Endothelial cell (in vitro differentiated cells): ENCODE measurements around the gene SETDB1. TPM values are rescaled to one million over a fixed set of nuclear protein-coding genes. Genes with fewer than 3 reads are reported as not detected.

Experiments used
- DNase-seq: peaks from one replicate; pipeline ENCODE4 v3.0.0; 2021; ENCODE audit warnings: low spot score
- H3K27ac Mint-ChIP-seq: one replicate; pipeline ENCODE4 v1.8.0; 2021; ENCODE audit warnings: mixed read lengths, inconsistent platforms; ENCODE audit not compliant: unreplicated experiment
- H3K27me3 Mint-ChIP-seq: one replicate; pipeline ENCODE4 v1.8.0; 2021; ENCODE audit warnings: mild to moderate bottlenecking, moderate library complexity, mixed read lengths, inconsistent platforms; ENCODE audit not compliant: unreplicated experiment
- H3K36me3 Mint-ChIP-seq: one replicate; pipeline ENCODE4 v1.8.0; 2021; ENCODE audit warnings: mild to moderate bottlenecking, low read depth, mixed read lengths, inconsistent platforms; ENCODE audit not compliant: unreplicated experiment
- H3K4me1 Mint-ChIP-seq: one replicate; pipeline ENCODE4 v1.8.0; 2021; ENCODE audit warnings: mild to moderate bottlenecking, mixed read lengths, inconsistent platforms; ENCODE audit not compliant: unreplicated experiment
- H3K4me3 Mint-ChIP-seq: one replicate; pipeline ENCODE4 v1.8.0; 2021; ENCODE audit warnings: mild to moderate bottlenecking, mixed read lengths, inconsistent platforms; ENCODE audit not compliant: unreplicated experiment
- H3K9me3 Mint-ChIP-seq: one replicate; pipeline ENCODE4 v1.8.0; 2021; ENCODE audit warnings: mixed read lengths, inconsistent platforms; ENCODE audit not compliant: unreplicated experiment
- total RNA-seq: library from RNA; stranded (reverse); fragmentation: NEBNext Ultra II Directional; extraction: Animal tissue kit (Norgen Biotek cat#: 25700); gene quantifications from one replicate; pipeline ENCODE4 v1.2.1, GENCODE V29; 2021; ENCODE audit not compliant: unreplicated experiment
- TF ChIP-seq, protein P1 (sequence below): fragments of 200-600 bp; sonication (generic); IDR thresholded peaks from one replicate; pipeline ENCODE4 v1.5.0; 2021; ENCODE audit warnings: antibody characterized with exemption; ENCODE audit not compliant: unreplicated experiment

SETDB1 gene
- total RNA-seq, 1 donor from 2014 or later = 50.6 TPM

DNA sequence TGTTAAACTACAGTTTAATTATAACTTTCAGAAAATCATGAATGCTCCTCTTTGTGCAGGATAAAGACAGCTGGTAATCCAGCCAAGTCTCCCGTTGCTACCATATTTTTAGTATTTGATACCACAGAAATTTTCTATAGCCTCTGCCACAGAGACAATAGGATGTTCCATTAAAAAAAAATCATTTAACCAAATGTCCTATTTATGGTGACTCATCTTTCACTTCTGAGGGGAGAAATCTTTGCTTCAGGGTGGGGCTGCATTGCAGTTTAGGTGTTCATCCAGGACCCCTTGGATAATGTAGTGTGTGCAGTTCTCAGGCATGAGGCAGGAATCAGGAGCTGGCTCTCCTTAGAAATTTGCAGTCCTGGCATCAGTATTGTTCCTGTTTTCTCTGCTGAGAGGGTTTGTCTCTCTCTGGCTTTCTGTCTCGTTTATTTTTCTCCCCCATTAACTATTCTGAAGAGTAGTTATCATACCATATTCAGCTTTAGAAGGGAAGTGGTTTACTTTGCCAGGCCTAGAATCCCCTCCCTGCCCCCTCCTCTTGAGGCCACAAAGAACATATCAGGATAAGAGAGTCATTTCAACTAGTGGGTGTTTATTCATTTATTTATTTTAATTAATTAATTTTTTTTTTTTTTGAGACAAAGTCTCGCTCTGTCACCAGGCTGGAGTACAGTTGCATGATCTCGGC, 85.1 kb downstream of the SETDB1 start:
- H3K27me3 Mint-ChIP-seq = peaks cover 7% of the 10 kb centered on the region
- no peak overlapping the region for H3K27ac Mint-ChIP-seq
- DNase-seq = no peak
- peaks cover 7% of the 10 kb centered on the region for H3K36me3 Mint-ChIP-seq
- no peaks in the 10 kb centered on the region for H3K9me3 Mint-ChIP-seq
- no peak overlapping the region for H3K4me3 Mint-ChIP-seq
- TF ChIP-seq, protein P1, sequence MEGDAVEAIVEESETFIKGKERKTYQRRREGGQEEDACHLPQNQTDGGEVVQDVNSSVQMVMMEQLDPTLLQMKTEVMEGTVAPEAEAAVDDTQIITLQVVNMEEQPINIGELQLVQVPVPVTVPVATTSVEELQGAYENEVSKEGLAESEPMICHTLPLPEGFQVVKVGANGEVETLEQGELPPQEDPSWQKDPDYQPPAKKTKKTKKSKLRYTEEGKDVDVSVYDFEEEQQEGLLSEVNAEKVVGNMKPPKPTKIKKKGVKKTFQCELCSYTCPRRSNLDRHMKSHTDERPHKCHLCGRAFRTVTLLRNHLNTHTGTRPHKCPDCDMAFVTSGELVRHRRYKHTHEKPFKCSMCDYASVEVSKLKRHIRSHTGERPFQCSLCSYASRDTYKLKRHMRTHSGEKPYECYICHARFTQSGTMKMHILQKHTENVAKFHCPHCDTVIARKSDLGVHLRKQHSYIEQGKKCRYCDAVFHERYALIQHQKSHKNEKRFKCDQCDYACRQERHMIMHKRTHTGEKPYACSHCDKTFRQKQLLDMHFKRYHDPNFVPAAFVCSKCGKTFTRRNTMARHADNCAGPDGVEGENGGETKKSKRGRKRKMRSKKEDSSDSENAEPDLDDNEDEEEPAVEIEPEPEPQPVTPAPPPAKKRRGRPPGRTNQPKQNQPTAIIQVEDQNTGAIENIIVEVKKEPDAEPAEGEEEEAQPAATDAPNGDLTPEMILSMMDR = no peak
- H3K4me1 Mint-ChIP-seq = peaks cover 24% of the 10 kb centered on the region

DNA sequence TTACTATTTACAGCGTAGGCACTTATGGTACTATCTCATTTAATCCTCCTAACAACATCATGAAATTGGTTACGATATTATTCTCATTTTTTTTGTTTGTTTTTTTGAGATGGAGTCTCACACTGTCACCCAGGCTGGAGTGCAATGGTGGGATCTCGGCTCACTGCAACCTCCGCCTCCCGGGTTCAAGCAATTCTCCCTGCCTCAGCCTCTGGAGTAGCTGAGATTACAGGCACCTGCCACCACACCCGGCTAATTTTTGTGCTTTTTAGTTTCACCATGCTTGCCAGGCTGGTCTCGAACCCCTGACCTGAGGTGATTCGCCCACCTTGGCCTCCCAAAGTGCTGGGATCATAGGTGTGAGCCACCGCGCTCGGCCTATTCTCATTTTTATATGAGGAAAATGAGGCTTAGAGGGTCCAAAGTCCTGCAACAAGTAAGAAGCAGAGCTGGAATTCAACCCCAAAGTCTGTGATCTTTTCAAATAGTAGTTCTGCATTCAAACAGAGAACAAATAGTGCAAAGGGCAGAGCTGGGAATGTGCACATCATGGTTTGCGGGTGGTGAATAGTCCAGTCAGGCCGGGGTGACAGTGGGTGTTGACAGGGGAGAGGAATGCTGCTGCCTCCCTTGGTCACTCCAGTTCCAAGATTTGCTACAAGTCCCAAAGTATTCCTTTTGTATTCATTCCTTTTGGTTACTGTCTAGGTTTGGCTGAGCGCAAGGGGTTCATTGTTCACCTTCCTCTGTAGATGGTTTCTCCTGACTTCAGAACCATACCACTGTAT, 86.7 kb downstream of the SETDB1 start:
- no peak for DNase-seq
- Mint-ChIP-seq H3K9me3 (no peaks in the 10 kb centered on the region), H3K27ac (no peak overlapping the region), H3K36me3 (peaks cover 2% of the 10 kb centered on the region), H3K4me3 (no peak overlapping the region), H3K4me1 (peaks cover 9% of the 10 kb centered on the region), H3K27me3 (peaks cover 4% of the 10 kb centered on the region)
- TF ChIP-seq, protein P1 = no peak

DNA sequence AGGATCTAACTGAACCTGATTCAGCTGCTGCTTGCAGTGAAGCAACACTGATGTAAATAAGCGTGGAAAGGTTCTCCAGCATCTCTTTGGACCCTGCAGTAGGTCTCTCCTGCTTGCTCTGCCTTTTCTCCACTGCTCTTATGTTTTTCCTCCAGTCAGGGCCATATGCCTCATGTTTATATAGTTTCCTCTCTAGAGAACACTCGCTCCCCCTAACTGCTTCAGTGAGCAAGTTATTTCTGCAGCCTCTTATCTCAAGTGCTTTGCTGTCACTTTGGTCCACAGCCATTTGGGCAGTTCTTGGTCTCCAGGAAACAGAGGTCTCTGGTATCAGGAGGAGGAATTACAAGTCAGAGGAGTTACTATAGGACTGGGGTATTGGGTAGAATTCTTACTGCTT, 87.4 kb downstream of the SETDB1 start:
- DNase-seq = no peak
- Mint-ChIP-seq H3K9me3 (no peaks in the 10 kb centered on the region), H3K36me3 (no peaks in the 10 kb centered on the region), H3K27me3 (peaks cover 2% of the 10 kb centered on the region), H3K27ac (no peak overlapping the region), H3K4me1 (peaks cover 6% of the 10 kb centered on the region), H3K4me3 (no peak overlapping the region)
- TF ChIP-seq, protein P1 = no peak

Other genes starting within 250 kb of the SETDB1 start
- 21.5 TPM for gene GOLPH3L, start 229.2 kb upstream of the SETDB1 start, total RNA-seq
- gene HORMAD1, start 205.5 kb upstream of the SETDB1 start, total RNA-seq = not detected
- 0.33 TPM for gene CTSS, start 160.6 kb upstream of the SETDB1 start, total RNA-seq
- gene CTSK, start 118.1 kb upstream of the SETDB1 start, total RNA-seq = 110 TPM
- 40.3 TPM for gene ARNT, start 49.8 kb upstream of the SETDB1 start, total RNA-seq
- not detected for gene CTXND2, start 39.2 kb upstream of the SETDB1 start, total RNA-seq
- gene CERS2, start 48.5 kb downstream of the SETDB1 start, total RNA-seq = 186 TPM
- not detected for gene ANXA9, start 55.9 kb downstream of the SETDB1 start, total RNA-seq
- 11.2 TPM for gene MINDY1, start 80.5 kb downstream of the SETDB1 start, total RNA-seq
- gene PRUNE1, start 82.1 kb downstream of the SETDB1 start, total RNA-seq = 16.7 TPM
- gene BNIPL, start 110.2 kb downstream of the SETDB1 start, total RNA-seq = 1.5 TPM
- gene C1orf56, start 121.4 kb downstream of the SETDB1 start, total RNA-seq = 1.0 TPM
- 180 TPM for gene CDC42SE1, start 133.3 kb downstream of the SETDB1 start, total RNA-seq
- gene MLLT11, start 134.0 kb downstream of the SETDB1 start, total RNA-seq = 27.8 TPM
- 4.1 TPM for gene GABPB2, start 144.4 kb downstream of the SETDB1 start, total RNA-seq
- 214 TPM for gene SEMA6C, start 220.3 kb downstream of the SETDB1 start, total RNA-seq
- gene TNFAIP8L2, start 230.3 kb downstream of the SETDB1 start, total RNA-seq = 1.6 TPM
- gene LYSMD1, start 239.5 kb downstream of the SETDB1 start, total RNA-seq = 7.5 TPM
- 48.3 TPM for gene SCNM1, start 239.8 kb downstream of the SETDB1 start, total RNA-seq
- gene TMOD4, start 249.6 kb downstream of the SETDB1 start, total RNA-seq = 1.1 TPM